Measurements from ENCODE around the gene SLC7A1.

The SLC7A1 gene

GRCh38 chr13:29551214-29551613 lies 44.3 kb downstream of the SLC7A1 start:
- no peak for DNase-seq

- DNase-seq, result no peak
Measured at GRCh38 chr13:29550430-29550988, 45.0 kb downstream of the SLC7A1 start.

- peak; percentile 45 for DNase-seq
Measured at GRCh38 chr13:29548722-29549121, 46.8 kb downstream of the SLC7A1 start.

- no peak for DNase-seq
Measured at GRCh38 chr13:29547153-29547552, 48.3 kb downstream of the SLC7A1 start.

- DNase-seq, result no peak
Measured at GRCh38 chr13:29546662-29547061, 48.8 kb downstream of the SLC7A1 start.

GRCh38 chr13:29545988-29546387 lies 49.5 kb downstream of the SLC7A1 start:
- DNase-seq, result no peak

- no peak for DNase-seq
Measured at GRCh38 chr13:29543230-29544215, 52.0 kb downstream of the SLC7A1 start.

GRCh38 chr13:29542381-29542780 lies 53.1 kb downstream of the SLC7A1 start:
- no peak for DNase-seq

- no peak for DNase-seq
Measured at GRCh38 chr13:29541400-29541799, 54.1 kb downstream of the SLC7A1 start.

- no peak for DNase-seq
Measured at GRCh38 chr13:29540799-29541198, 54.7 kb downstream of the SLC7A1 start.

- no peak for DNase-seq
Measured at GRCh38 chr13:29540334-29540733, 55.2 kb downstream of the SLC7A1 start.

GRCh38 chr13:29539856-29540255 lies 55.6 kb downstream of the SLC7A1 start:
- DNase-seq, result no peak

- no peak for DNase-seq
Measured at GRCh38 chr13:29538652-29539040, 56.8 kb downstream of the SLC7A1 start.

GRCh38 chr13:29537736-29538651 lies 57.5 kb downstream of the SLC7A1 start:
- DNase-seq, result no peak

GRCh38 chr13:29536853-29537252 lies 58.6 kb downstream of the SLC7A1 start:
- DNase-seq, result no peak

- DNase-seq, result no peak
Measured at GRCh38 chr13:29535663-29536655, 59.5 kb downstream of the SLC7A1 start.

- no peak for DNase-seq
Measured at GRCh38 chr13:29534083-29534482, 61.4 kb downstream of the SLC7A1 start.

- no peak for DNase-seq
Measured at GRCh38 chr13:29532821-29533220, 62.7 kb downstream of the SLC7A1 start.

- DNase-seq, result no peak
Measured at GRCh38 chr13:29532116-29532515, 63.4 kb downstream of the SLC7A1 start.

- no peak for DNase-seq
Measured at GRCh38 chr13:29530901-29531300, 64.6 kb downstream of the SLC7A1 start.

GRCh38 chr13:29529754-29530153 lies 65.7 kb downstream of the SLC7A1 start:
- no peak for DNase-seq

GRCh38 chr13:29527916-29528315 lies 67.6 kb downstream of the SLC7A1 start:
- DNase-seq, result no peak

Data from eye (tissue), 1 donor.